CD14-positive monocyte (primary cell): ENCODE results near the gene ARMH1. TPM values are rescaled to one million over a fixed set of nuclear protein-coding genes. Genes with fewer than 3 reads are reported as not detected.

Experiments used
- DNase-seq, 3 donors: peaks; one replicate each; pipeline ENCODE4 v3.0.0-alpha.2; 2011 to 2022
- H2AFZ ChIP-seq: 2 replicates; pipeline ENCODE4 v1.6.0; 2012; ENCODE audit warnings: mild to moderate bottlenecking, low read depth, low read length, inconsistent platforms; ENCODE audit not compliant: insufficient read depth, poor library complexity, severe bottlenecking
- H3K27ac ChIP-seq, 2 donors: 1 replicate in 1 of 2; 2 replicates in 1 of 2; pipeline ENCODE4 v1.5.1; 2012 to 2013; ENCODE audit warnings: low read length in 2 of 2, control low read depth in 1 of 2, inconsistent platforms in 1 of 2, low read depth in 1 of 2, mild to moderate bottlenecking in 1 of 2
- H3K27me3 ChIP-seq, 2 donors: one replicate each; pipeline versions ENCODE4 v1.6.0 to v1.6.1; 2011 to 2013; ENCODE audit warnings: low read length in 2 of 2; ENCODE audit not compliant: control insufficient read depth in 2 of 2, insufficient read depth in 2 of 2
- H3K36me3 ChIP-seq, 2 donors: replicated peaks in 1 of 2; 1 replicate in 1 of 2; 2 replicates in 1 of 2; pipeline versions ENCODE4 v1.5.1 to v1.6.1; 2012 to 2013; ENCODE audit warnings: low read length in 2 of 2, control low read depth in 1 of 2, inconsistent platforms in 1 of 2, mild to moderate bottlenecking in 1 of 2; ENCODE audit not compliant: insufficient read depth in 2 of 2, control insufficient read depth in 1 of 2
- H3K4me1 ChIP-seq, 2 donors: 1 replicate in 1 of 2; 2 replicates in 1 of 2; pipeline versions ENCODE4 v1.5.1 to v1.6.1; 2012 to 2013; ENCODE audit warnings: low read length in 2 of 2, control low read depth in 1 of 2, inconsistent platforms in 1 of 2, mild to moderate bottlenecking in 1 of 2, moderate library complexity in 1 of 2; ENCODE audit not compliant: insufficient read depth in 2 of 2, control insufficient read depth in 1 of 2
- H3K4me2 ChIP-seq: replicated peaks from 2 replicates; pipeline ENCODE3; 2012; ENCODE audit warnings: low read length, moderate library complexity, mild to moderate bottlenecking; ENCODE audit not compliant: poor library complexity, severe bottlenecking; ENCODE audit errors: extremely low read depth
- H3K4me3 ChIP-seq, 3 experiments: fragments of 200-600 bp in 1 of 3; sonication (generic) in 1 of 3; replicated peaks in 1 of 3; 1 replicate in 2 of 3; 2 replicates in 1 of 3; pipeline ENCODE4 v1.5.1; 2011 to 2013; ENCODE audit warnings: low read length in 3 of 3, mild to moderate bottlenecking in 3 of 3, control low read depth in 2 of 3, low read depth in 2 of 3, inconsistent platforms in 1 of 3, moderate library complexity in 1 of 3
- H3K79me2 ChIP-seq: 2 replicates; pipeline ENCODE4 v1.6.0; 2012; ENCODE audit warnings: mild to moderate bottlenecking, control low read depth, inconsistent platforms, low read length, moderate library complexity; ENCODE audit not compliant: insufficient read depth
- H3K9ac ChIP-seq: 2 replicates; pipeline ENCODE4 v1.6.0; 2017; ENCODE audit warnings: low read length, mild to moderate bottlenecking; ENCODE audit not compliant: insufficient read depth, poor library complexity, severe bottlenecking
- H3K9me3 ChIP-seq, 2 donors: replicated peaks in 1 of 2; 1 replicate in 1 of 2; 2 replicates in 1 of 2; pipeline versions ENCODE4 v1.5.1 to v1.6.1; 2012 to 2013; ENCODE audit warnings: low read length in 2 of 2, control low read depth in 1 of 2; ENCODE audit not compliant: control insufficient read depth in 1 of 2, insufficient read depth in 1 of 2
- H4K20me1 ChIP-seq: 2 replicates; pipeline ENCODE4 v1.6.0; 2012; ENCODE audit warnings: mild to moderate bottlenecking, low read length, control low read depth, moderate library complexity; ENCODE audit not compliant: insufficient read depth
- H3K27ac Mint-ChIP-seq, 7 donors: one replicate each; pipeline ENCODE4 v1.8.0; 2020; ENCODE audit warnings: mild to moderate bottlenecking in 7 of 7, mixed read lengths in 7 of 7, moderate library complexity in 6 of 7, inconsistent platforms in 2 of 7
- H3K27me3 Mint-ChIP-seq, 3 donors: one replicate each; pipeline ENCODE4 v1.8.0; 2021 to 2022; ENCODE audit warnings: low read depth in 3 of 3, mild to moderate bottlenecking in 3 of 3, mixed read lengths in 3 of 3, moderate library complexity in 3 of 3, inconsistent platforms in 1 of 3
- H3K36me3 Mint-ChIP-seq, 2 donors: one replicate each; pipeline ENCODE4 v1.8.0; 2020; ENCODE audit warnings: mixed read lengths in 2 of 2, inconsistent platforms in 1 of 2, mild to moderate bottlenecking in 1 of 2
- H3K4me1 Mint-ChIP-seq: one replicate; pipeline ENCODE4 v1.8.0; 2020; ENCODE audit warnings: mild to moderate bottlenecking, mixed read lengths
- H3K4me3 Mint-ChIP-seq, 2 donors: one replicate each; pipeline ENCODE4 v1.8.0; 2020; ENCODE audit warnings: mild to moderate bottlenecking in 2 of 2, mixed read lengths in 2 of 2, moderate library complexity in 1 of 2
- H3K9me3 Mint-ChIP-seq, 7 donors: one replicate each; pipeline ENCODE4 v1.8.0; 2020 to 2022; ENCODE audit warnings: mixed read lengths in 7 of 7, mild to moderate bottlenecking in 6 of 7, moderate library complexity in 6 of 7, inconsistent platforms in 2 of 7
- WGBS: methylation state at CpG from one replicate; pipeline ENCODE4 v1.1.5; 2013; ENCODE audit warnings: missing lambda C conversion rate; ENCODE audit not compliant: insufficient coverage; 5-methylcytosine and 5-hydroxymethylcytosine counted together
- intact Hi-C, 2 donors: fragments of 100-400 bp; cut with micrococcal nuclease; formaldehyde crosslinking; loops; one replicate each; pipeline versions ENCODE4 v1.15.0 to v1.15.1; 2023
- polyA plus RNA-seq, 3 donors: library from polyadenylated mRNA; depleted of rRNA in 1 of 3; unstranded in 2 of 3; stranded (reverse) in 1 of 3; fragments of 300-500 nt in 2 of 3; fragments of >200 nt in 1 of 3; fragmentation: Illumina TruSeq in 2 of 3; gene quantifications; 1 replicate in 2 of 3; 2 replicates in 1 of 3; pipeline ENCODE4 v1.2.3, GENCODE V29; 2012 to 2021
- TF ChIP-seq, protein P1 (sequence below): fragments of 200-600 bp; IDR thresholded peaks from one replicate; pipeline ENCODE4 v1.8.0; 2022; ENCODE audit warnings: antibody characterized with exemption, mild to moderate bottlenecking

ARMH1 gene
- polyA plus RNA-seq, 3 donors, result 14.7 to 209 (median 15.8) TPM

DNA sequence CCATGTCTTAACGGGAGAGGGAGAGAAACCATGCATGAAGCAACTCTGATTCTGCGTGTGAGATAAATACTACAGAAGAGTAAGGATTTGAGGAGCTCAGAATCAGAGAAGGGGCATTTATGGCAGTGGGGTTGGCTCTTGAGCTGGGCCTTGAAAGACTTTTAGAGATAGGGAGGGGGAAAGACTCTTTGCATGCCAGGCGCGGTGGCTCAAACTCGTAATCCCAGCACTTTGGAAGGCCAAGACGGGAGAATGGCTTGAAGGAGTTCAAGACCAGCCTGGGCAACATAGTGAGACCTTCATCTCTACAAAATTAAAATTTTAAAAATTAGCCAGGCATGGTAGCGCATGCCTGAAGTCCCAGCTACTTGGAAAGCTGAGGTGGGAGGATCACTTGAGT, 672 bp downstream of the ARMH1 start:
- Histone ChIP-seq H3K27ac (peak overlapping the region; percentile 73 to 87), H2AFZ (no peak overlapping the region)
- intact Hi-C loops, result loop anchor here in 1 of 2 donors (10.0 kb wide), 1 partner anchor 50 kb away; no protein-coding TSS in a partner anchor

DNA sequence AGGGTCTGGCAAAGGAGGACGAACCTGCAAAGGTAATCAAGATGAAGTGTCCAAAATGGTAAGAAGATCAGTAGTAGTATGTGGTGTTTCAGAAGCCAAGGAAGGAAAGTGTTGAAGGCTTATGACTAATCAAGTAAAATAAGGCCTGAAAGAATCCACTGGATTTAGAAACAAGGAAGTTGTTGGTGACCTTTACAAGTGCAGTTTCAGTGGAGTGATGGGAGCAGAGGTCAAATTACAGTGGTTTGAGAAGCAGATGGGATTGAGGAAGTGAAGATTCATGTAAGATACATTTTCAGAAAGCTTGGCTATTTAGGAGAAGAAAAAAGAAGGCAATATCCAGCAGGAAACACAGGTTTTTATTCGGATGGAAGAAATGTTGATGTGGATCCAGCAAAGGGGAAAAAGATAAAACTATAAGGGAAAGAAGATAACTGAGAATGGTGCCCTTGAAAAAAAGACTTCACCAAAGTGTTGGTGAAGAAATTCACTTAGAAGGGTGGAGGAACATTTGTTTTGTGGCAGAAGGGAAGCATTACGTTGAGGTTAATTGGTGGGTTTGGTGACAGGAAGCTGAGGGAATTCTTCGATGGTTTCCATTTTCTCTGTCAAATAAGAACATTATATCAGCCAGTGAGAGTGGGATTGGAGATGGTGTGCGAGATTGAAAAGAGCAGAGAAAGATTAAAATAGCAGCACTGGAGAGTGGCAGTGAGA, 2.1 kb downstream of the ARMH1 start:
- no peak overlapping the region for H3K4me3 Mint-ChIP-seq
- Histone ChIP-seq H3K9ac (no peak overlapping the region), H3K27me3 (no peaks in the 10 kb centered on the region), H3K27ac (peak overlapping the region; percentile 73 to 85), H3K36me3 (no peaks in the 10 kb centered on the region), H3K4me2 (peak overlapping the region; percentile 60), H3K9me3 (no peaks in the 10 kb centered on the region), H4K20me1 (peaks cover 6% of the 10 kb centered on the region), H3K4me1 (peaks cover 67 to 70% of the 10 kb centered on the region in 2 donors), H3K79me2 (peaks cover 11% of the 10 kb centered on the region), H2AFZ (no peak overlapping the region), H3K4me3 (peak overlapping the region in 1 of 3 experiments; percentile 43)
- H3K9me3 Mint-ChIP-seq, result no peaks in the 10 kb centered on the region
- intact Hi-C loops, result loop anchor here in 1 of 2 donors (10.0 kb wide), 1 partner anchor 48 kb away; no protein-coding TSS in a partner anchor
- H3K36me3 Mint-ChIP-seq, result peaks cover 0 to 3% of the 10 kb centered on the region in 2 donors
- H3K27me3 Mint-ChIP-seq, result peaks cover 0 to 2% (median 0%) of the 10 kb centered on the region in 3 donors
- TF ChIP-seq, protein P1, sequence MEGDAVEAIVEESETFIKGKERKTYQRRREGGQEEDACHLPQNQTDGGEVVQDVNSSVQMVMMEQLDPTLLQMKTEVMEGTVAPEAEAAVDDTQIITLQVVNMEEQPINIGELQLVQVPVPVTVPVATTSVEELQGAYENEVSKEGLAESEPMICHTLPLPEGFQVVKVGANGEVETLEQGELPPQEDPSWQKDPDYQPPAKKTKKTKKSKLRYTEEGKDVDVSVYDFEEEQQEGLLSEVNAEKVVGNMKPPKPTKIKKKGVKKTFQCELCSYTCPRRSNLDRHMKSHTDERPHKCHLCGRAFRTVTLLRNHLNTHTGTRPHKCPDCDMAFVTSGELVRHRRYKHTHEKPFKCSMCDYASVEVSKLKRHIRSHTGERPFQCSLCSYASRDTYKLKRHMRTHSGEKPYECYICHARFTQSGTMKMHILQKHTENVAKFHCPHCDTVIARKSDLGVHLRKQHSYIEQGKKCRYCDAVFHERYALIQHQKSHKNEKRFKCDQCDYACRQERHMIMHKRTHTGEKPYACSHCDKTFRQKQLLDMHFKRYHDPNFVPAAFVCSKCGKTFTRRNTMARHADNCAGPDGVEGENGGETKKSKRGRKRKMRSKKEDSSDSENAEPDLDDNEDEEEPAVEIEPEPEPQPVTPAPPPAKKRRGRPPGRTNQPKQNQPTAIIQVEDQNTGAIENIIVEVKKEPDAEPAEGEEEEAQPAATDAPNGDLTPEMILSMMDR, result no peak
- no peak overlapping the region for H3K27ac Mint-ChIP-seq
- DNase-seq, result peak; percentile 80 to 95 (median 91)
- WGBS, result 25% methylated on average over 2 of the region's 5 CpGs
- H3K4me1 Mint-ChIP-seq, result peaks cover 39% of the 10 kb centered on the region

More for the DNA sequence above, 672 bp downstream of the ARMH1 start:
- Mint-ChIP-seq H3K4me3 (no peak overlapping the region), H3K27me3 (peaks cover 0 to 4% (median 2%) of the 10 kb centered on the region in 3 donors), H3K36me3 (peaks cover 7% of the 10 kb centered on the region in 2 donors), H3K4me1 (peaks cover 48% of the 10 kb centered on the region), H3K27ac (peak overlapping the region in 4 of 7 donors; percentile 91 to 96 (median 94)), H3K9me3 (no peaks in the 10 kb centered on the region)
- Histone ChIP-seq H3K4me1 (peaks cover 77 to 80% of the 10 kb centered on the region in 2 donors), H3K27me3 (no peaks in the 10 kb centered on the region), H3K4me3 (peak overlapping the region in 1 of 3 experiments; percentile 79), H3K36me3 (no peaks in the 10 kb centered on the region), H4K20me1 (peaks cover 6% of the 10 kb centered on the region), H3K79me2 (peaks cover 22% of the 10 kb centered on the region), H3K9me3 (no peaks in the 10 kb centered on the region), H3K9ac (no peak overlapping the region), H3K4me2 (peak overlapping the region; percentile 83)
- TF ChIP-seq, protein P1, result no peak
- no peak for DNase-seq
- 100% methylated on average over 2 of the region's 7 CpGs for WGBS
